Neutrophil (primary cell): ENCODE measurements around the gene ATP9B.

Experiments used
- H3K27ac ChIP-seq: fragments of 200-600 bp; sonication (generic); 2 replicates; pipeline ENCODE4 v1.5.1; 2016; ENCODE audit warnings: mild to moderate bottlenecking, moderate library complexity
- H3K27me3 ChIP-seq: fragments of 200-600 bp; sonication (generic); 2 replicates; pipeline ENCODE4 v1.6.0; 2016; ENCODE audit warnings: mild to moderate bottlenecking
- H3K36me3 ChIP-seq: fragments of 200-600 bp; sonication (generic); 2 replicates; pipeline ENCODE4 v1.5.1; 2017
- H3K4me1 ChIP-seq, 2 experiments: fragments of 200-600 bp in 1 of 2; sonication (generic) in 1 of 2; 1 replicate in 1 of 2; 2 replicates in 1 of 2; pipeline versions ENCODE4 v1.5.1 to v1.6.1; 2013 to 2016; ENCODE audit warnings: low read depth in 1 of 2, low read length in 1 of 2, mild to moderate bottlenecking in 1 of 2, moderate library complexity in 1 of 2; ENCODE audit not compliant: control insufficient read depth in 1 of 2, insufficient read depth in 1 of 2
- H3K4me3 ChIP-seq, 2 experiments: fragments of 200-600 bp in 1 of 2; sonication (generic) in 1 of 2; 1 replicate in 1 of 2; 2 replicates in 1 of 2; pipeline ENCODE4 v1.5.1; 2013 to 2016; ENCODE audit warnings: low read depth in 1 of 2, low read length in 1 of 2, mild to moderate bottlenecking in 1 of 2, moderate library complexity in 1 of 2
- H3K9me3 ChIP-seq: fragments of 200-600 bp; sonication (generic); 2 replicates; pipeline ENCODE4 v1.5.1; 2016
- TF ChIP-seq, protein P1 (sequence below): fragments of 200-600 bp; sonication (generic); IDR thresholded peaks from 2 replicates; pipeline ENCODE4 v1.5.1; 2016; ENCODE audit warnings: antibody characterized with exemption

The ATP9B gene

DNA sequence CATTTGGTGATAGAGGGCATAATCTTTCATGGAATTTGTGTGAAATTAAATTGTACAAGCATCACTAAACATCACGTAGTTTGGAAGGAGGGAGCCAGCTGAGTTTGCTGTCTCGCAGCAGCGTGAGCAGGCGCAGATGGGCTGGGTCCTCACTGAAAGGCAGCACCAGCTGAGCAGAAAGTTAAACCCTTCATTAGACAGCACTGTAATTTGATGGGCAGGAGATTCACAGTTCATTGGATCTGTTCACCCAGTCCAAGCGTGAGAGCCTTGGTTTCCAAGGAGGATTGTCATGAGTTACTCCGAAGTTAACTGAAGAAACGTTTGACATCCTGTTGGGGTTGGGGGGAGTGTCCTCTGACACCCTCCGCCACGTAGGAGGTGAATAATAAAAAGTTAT is 236.7 kb downstream of the ATP9B start:
- TF ChIP-seq, protein P1, sequence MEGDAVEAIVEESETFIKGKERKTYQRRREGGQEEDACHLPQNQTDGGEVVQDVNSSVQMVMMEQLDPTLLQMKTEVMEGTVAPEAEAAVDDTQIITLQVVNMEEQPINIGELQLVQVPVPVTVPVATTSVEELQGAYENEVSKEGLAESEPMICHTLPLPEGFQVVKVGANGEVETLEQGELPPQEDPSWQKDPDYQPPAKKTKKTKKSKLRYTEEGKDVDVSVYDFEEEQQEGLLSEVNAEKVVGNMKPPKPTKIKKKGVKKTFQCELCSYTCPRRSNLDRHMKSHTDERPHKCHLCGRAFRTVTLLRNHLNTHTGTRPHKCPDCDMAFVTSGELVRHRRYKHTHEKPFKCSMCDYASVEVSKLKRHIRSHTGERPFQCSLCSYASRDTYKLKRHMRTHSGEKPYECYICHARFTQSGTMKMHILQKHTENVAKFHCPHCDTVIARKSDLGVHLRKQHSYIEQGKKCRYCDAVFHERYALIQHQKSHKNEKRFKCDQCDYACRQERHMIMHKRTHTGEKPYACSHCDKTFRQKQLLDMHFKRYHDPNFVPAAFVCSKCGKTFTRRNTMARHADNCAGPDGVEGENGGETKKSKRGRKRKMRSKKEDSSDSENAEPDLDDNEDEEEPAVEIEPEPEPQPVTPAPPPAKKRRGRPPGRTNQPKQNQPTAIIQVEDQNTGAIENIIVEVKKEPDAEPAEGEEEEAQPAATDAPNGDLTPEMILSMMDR, result no peak
- H3K36me3 ChIP-seq, result peaks cover 53% of the 10 kb centered on the region
- no peaks in the 10 kb centered on the region for H3K4me1 ChIP-seq
- no peak overlapping the region for H3K27ac ChIP-seq
- H3K9me3 ChIP-seq, result no peaks in the 10 kb centered on the region
- no peaks in the 10 kb centered on the region for H3K27me3 ChIP-seq
- H3K4me3 ChIP-seq, result no peak overlapping the region

DNA sequence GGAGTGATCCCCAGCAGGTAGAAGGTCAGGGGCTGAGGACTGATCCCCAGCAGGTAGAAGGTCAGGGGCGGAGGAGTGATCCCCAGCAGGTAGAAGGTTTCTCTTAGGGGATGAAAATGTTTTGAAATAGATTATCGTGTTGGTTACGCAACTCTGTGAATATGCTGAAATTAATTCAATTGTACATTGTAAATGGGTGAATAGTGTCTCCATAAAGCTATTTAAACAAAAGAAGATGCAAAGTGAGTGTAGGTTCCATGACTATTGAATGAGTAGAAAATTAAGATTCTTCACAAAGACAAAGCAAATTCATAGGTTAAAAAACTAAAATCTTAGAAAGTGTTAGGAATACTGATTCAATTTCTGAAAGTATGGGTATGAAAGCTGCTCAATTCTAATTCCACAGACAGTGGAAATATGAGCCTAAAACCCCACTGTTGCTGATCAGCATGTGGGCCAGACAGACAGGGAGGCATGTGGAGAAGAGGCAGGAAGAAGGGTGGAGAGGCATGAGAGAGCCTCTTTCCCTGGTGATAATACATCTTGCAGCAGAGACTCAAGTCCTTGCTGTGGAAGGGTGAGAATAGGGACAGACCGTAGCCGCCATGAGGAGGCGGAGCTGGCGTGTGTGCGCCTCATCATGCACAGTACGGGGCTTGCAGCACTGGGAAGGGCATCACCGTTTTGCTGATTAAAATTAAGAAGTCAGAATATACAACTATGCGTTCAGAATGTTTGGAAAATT is 240.6 kb downstream of the ATP9B start:
- no peaks in the 10 kb centered on the region for H3K9me3 ChIP-seq
- H3K27me3 ChIP-seq, result no peaks in the 10 kb centered on the region
- peaks cover 46% of the 10 kb centered on the region for H3K36me3 ChIP-seq
- H3K4me1 ChIP-seq, result no peaks in the 10 kb centered on the region
- H3K4me3 ChIP-seq, result no peak overlapping the region
- H3K27ac ChIP-seq, result no peak overlapping the region
- TF ChIP-seq, protein P1, result no peak

DNA sequence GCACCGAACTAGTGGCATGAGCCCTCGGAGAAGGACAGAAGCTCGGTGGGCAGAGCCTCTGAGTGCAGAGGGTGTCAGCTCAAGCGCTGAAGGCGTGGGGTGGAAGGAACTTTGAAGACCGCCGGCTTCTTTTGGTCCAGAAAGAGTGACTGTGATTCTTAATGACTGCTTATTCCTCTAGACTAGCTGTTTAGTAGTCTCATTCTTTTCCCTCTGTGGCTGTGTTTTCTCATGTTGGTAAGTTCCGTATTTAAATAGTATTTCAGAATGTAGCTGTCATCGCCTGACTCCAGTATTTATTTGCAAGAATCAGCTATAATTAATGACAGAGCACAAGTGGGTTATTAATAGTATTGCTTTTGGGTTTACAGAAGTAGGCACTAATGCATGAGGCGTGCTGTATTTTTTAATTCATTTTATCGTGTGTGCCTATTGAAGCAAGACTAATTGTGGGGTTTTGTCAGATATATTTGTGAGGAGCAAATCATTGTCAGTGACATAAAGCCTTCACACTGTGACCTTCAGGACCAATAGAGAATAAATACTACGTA is 245.7 kb downstream of the ATP9B start:
- no peaks in the 10 kb centered on the region for H3K4me1 ChIP-seq
- TF ChIP-seq, protein P1, result no peak
- no peaks in the 10 kb centered on the region for H3K27me3 ChIP-seq
- no peak overlapping the region for H3K27ac ChIP-seq
- H3K4me3 ChIP-seq, result no peak overlapping the region
- no peaks in the 10 kb centered on the region for H3K9me3 ChIP-seq
- peaks cover 13% of the 10 kb centered on the region for H3K36me3 ChIP-seq

DNA sequence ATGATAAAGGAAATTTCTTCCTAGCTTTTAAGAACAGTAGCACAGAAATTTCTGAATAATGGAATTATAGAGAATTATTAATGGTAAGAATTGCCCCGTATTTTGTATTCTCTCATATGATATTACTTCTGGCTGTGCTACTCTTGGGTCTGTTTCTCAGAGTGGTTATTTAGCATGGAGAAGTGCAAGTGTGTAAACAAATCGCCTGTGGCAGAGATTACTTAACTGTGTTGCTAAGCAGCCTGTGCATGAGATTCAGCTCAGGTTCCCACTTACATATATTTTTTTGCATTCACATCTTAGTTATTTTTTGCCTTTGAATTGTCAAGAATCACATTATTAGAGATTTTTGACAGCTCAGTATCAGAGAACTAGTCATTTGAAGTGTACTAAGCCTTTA is 246.4 kb downstream of the ATP9B start:
- Histone ChIP-seq H3K36me3 (peaks cover 13% of the 10 kb centered on the region), H3K4me3 (no peak overlapping the region), H3K27me3 (no peaks in the 10 kb centered on the region), H3K9me3 (no peaks in the 10 kb centered on the region), H3K27ac (no peak overlapping the region), H3K4me1 (no peaks in the 10 kb centered on the region)
- TF ChIP-seq, protein P1, result no peak

DNA sequence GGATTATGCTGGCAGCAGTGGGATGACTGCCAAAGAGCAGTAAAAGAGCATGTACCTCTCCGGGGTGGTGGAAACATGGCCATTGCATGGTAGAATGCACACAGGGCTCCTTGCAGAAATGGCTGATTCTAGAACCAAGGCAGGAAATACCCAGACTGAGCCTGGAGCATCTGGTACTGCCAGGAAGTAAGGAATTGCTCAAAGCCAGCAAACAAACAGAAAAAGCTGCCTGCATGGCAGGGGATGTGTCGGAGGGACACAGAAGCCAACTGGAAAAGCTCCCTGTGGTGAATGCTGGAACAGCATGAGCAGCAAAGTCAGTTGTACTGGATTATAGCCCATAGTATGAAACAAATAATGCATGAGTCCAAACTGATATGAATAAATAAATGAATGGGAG is 248.5 kb downstream of the ATP9B start:
- Histone ChIP-seq H3K27me3 (no peaks in the 10 kb centered on the region), H3K4me3 (no peak overlapping the region), H3K9me3 (no peaks in the 10 kb centered on the region), H3K36me3 (no peaks in the 10 kb centered on the region), H3K4me1 (no peaks in the 10 kb centered on the region), H3K27ac (no peak overlapping the region)
- TF ChIP-seq, protein P1, result no peak
